SH-SY5Y (cell line): ENCODE data around the gene NEDD8.

Experiments used
- GATA2 ChIP-seq: IDR thresholded peaks from 2 replicates; pipeline ENCODE4 v1.6.1; 2011; ENCODE audit warnings: mild to moderate bottlenecking, low read depth, low read length
- GATA3 ChIP-seq: IDR thresholded peaks from 2 replicates; pipeline ENCODE4 v1.6.1; 2011; ENCODE audit warnings: low read depth, mild to moderate bottlenecking, low read length, moderate library complexity

GRCh38 chr14:24236689-24237462, 4.7 kb upstream of the NEDD8 start:
- no peak for TF ChIP-seq GATA2
- TF ChIP-seq GATA3 = no peak
